Right lobe of liver (tissue), 6 donors: ENCODE data around the gene SPATA7. TPM values are rescaled to one million over a fixed set of nuclear protein-coding genes. Genes with fewer than 3 reads are reported as not detected.

Experiments used
- ATAC-seq, 4 donors: fragments of 200-7000 bp; cut with Tn5 transposase; one replicate each; pipeline ENCODE4 v1.9.1; 2020; ENCODE audit warnings: mild to moderate bottlenecking in 4 of 4, moderate library complexity in 4 of 4
- DNase-seq, 3 donors: peaks; one replicate each; pipeline ENCODE4 v3.0.0-alpha.2; 2020
- H3K27ac ChIP-seq, 3 donors: fragments of 200-600 bp; one replicate each; pipeline ENCODE4 v1.8.0; 2022
- H3K27me3 ChIP-seq, 2 donors: fragments of 200-600 bp; one replicate each; pipeline ENCODE4 v1.8.0; 2022
- H3K36me3 ChIP-seq, 4 donors: fragments of 200-600 bp; sonication (generic) in 1 of 4; one replicate each; pipeline versions ENCODE4 v1.5.1 to v1.8.0; 2017 to 2022; ENCODE audit warnings: control low read depth in 1 of 4
- H3K4me1 ChIP-seq, 4 donors: fragments of 200-600 bp; sonication (generic) in 1 of 4; one replicate each; pipeline versions ENCODE4 v1.5.1 to v1.8.0; 2017 to 2022; ENCODE audit warnings: control low read depth in 1 of 4
- H3K4me3 ChIP-seq, 3 donors: fragments of 200-600 bp; one replicate each; pipeline ENCODE4 v1.8.0; 2022
- H3K9me3 ChIP-seq, 4 donors: fragments of 200-600 bp; sonication (generic) in 1 of 4; one replicate each; pipeline versions ENCODE4 v1.5.1 to v1.8.0; 2017 to 2022; ENCODE audit warnings: control low read depth in 1 of 4
- CTCF ChIP-seq, 4 donors: fragments of 200-600 bp in 3 of 4; fragments of 450-650 bp in 1 of 4; IDR thresholded peaks; one replicate each; pipeline versions ENCODE4 v1.5.1 to v1.8.0; 2016 to 2022; ENCODE audit warnings: antibody characterized with exemption in 4 of 4, mild to moderate bottlenecking in 2 of 4
- POLR2A ChIP-seq: fragments of 450-650 bp; IDR thresholded peaks from one replicate; pipeline ENCODE4 v1.6.1; 2017; ENCODE audit warnings: antibody characterized with exemption, mild to moderate bottlenecking
- WGBS: methylation state at CpG from one replicate; pipeline ENCODE4 v1.1.6; 2018; ENCODE audit warnings: low coverage, low lambda C conversion rate; ENCODE audit not compliant: insufficient coverage; ENCODE audit errors: missing lambda C conversion rate; 5-methylcytosine and 5-hydroxymethylcytosine counted together
- intact Hi-C, 2 donors: fragments of 100-400 bp; cut with DNase I; formaldehyde crosslinking; loops; one replicate each; pipeline versions ENCODE4 v1.11.2 to v1.14.1; 2022
- total RNA-seq, 6 experiments: library from RNA; depleted of rRNA in 2 of 6; stranded (reverse); fragments of >200 nt in 2 of 6; fragmentation: NEBNext Ultra II Directional in 3 of 6; extraction: Animal tissue kit (Norgen Biotek cat#: 25700) in 3 of 6; gene quantifications; one replicate each; pipeline versions ENCODE4 v1.1.0 to v1.2.4, GENCODE V29; 2016 to 2023
- donor health status: DM: no; HTN: yes; CAD: no.
- donor health status: DM: no; HTN: no; CAD: no.
- donor health status: DM: no; HTN: no; CAD: no.
- donor health status: DM: no; HTN: yes; CAD: no.
- donor health status: DM: no; HTN: yes; CAD: no.

SPATA7 gene
- total RNA-seq, 6 experiments from 2014 or later = 3.3 to 10.2 (median 5.6) TPM

- intact Hi-C loops = no loop called here
- ATAC-seq = no peak
These were observed 69.4 kb downstream of the SPATA7 start for GRCh38 chr14:88454886-88455285.

GRCh38 chr14:88463318-88463717, 77.9 kb downstream of the SPATA7 start:
- Histone ChIP-seq H3K9me3 (no peaks in the 10 kb centered on the region), H3K27ac (no peak overlapping the region), H3K27me3 (no peaks in the 10 kb centered on the region), H3K4me3 (no peak overlapping the region), H3K36me3 (peaks cover 0 to 8% (median 0%) of the 10 kb centered on the region in 4 donors), H3K4me1 (peaks cover 0 to 3% (median 0%) of the 10 kb centered on the region in 4 donors)
- intact Hi-C loops = no loop called here
- no peak for DNase-seq
- WGBS = 75% methylated on average over 4 of the region's 4 CpGs
- ATAC-seq = peak; percentile 65 to 82 (median 74)
- TF ChIP-seq POLR2A (no peak), CTCF (IDR thresholded peaks at IDR 0.05) (peak; percentile 17 to 53 (median 38))

More at GRCh38 chr14:88454886-88455285, 69.4 kb downstream of the SPATA7 start:
- no peak overlapping the region for H3K4me3 ChIP-seq
- H3K27ac ChIP-seq = no peak overlapping the region
- H3K9me3 ChIP-seq = no peaks in the 10 kb centered on the region
- H3K27me3 ChIP-seq = no peaks in the 10 kb centered on the region
- peaks cover 0 to 3% (median 0%) of the 10 kb centered on the region in 4 donors for H3K36me3 ChIP-seq
- DNase-seq = no peak
- no peaks in the 10 kb centered on the region for H3K4me1 ChIP-seq
- 90% methylated on average over 2 of the region's 2 CpGs for WGBS
- TF ChIP-seq POLR2A (no peak), CTCF (IDR thresholded peaks at IDR 0.05) (no peak)

- no peak for TF ChIP-seq CTCF (IDR thresholded peaks at IDR 0.05)
- TF ChIP-seq POLR2A = no peak
- ATAC-seq (no peak), DNase-seq (no peak)
- no peaks in the 10 kb centered on the region for H3K27me3 ChIP-seq
- no peaks in the 10 kb centered on the region for H3K9me3 ChIP-seq
- peaks cover 0 to 33% (median 8%) of the 10 kb centered on the region in 4 donors for H3K36me3 ChIP-seq
- peaks cover 0 to 3% (median 0%) of the 10 kb centered on the region in 4 donors for H3K4me1 ChIP-seq
- 91% methylated on average over 1 of the region's 1 CpG for WGBS
- intact Hi-C loops = no loop called here
- H3K27ac ChIP-seq = no peak overlapping the region
- no peak overlapping the region for H3K4me3 ChIP-seq
These were observed 82.9 kb downstream of the SPATA7 start for GRCh38 chr14:88468406-88468805.

- Histone ChIP-seq H3K9me3 (no peaks in the 10 kb centered on the region), H3K27me3 (no peaks in the 10 kb centered on the region), H3K4me3 (no peak overlapping the region), H3K36me3 (peaks cover 0 to 33% (median 8%) of the 10 kb centered on the region in 4 donors), H3K27ac (no peak overlapping the region), H3K4me1 (no peaks in the 10 kb centered on the region)
- WGBS = 82% methylated on average over 5 of the region's 7 CpGs
- intact Hi-C loops = no loop called here
- DNase-seq = no peak
- no peak for ATAC-seq
- TF ChIP-seq CTCF (IDR thresholded peaks at IDR 0.05) = no peak
- TF ChIP-seq POLR2A = no peak
These were observed 85.3 kb downstream of the SPATA7 start for GRCh38 chr14:88470542-88471440.
